Astrocyte of the spinal cord (primary cell): Measurements from ENCODE around the gene UPK3B.
"Not testable (repeated sequence)": the region's sequence is repeated elsewhere in the genome, so short reads cannot be mapped to it uniquely, and the experiment has no call there.

Source experiments
- DNase-seq: peaks from one replicate; pipeline ENCODE4 v3.0.0; 2011; ENCODE audit warnings: low read depth, low spot score
- H3K4me3 ChIP-seq: 2 replicates; pipeline ENCODE4 v1.5.1; 2011; ENCODE audit warnings: low read depth, mild to moderate bottlenecking, low read length, moderate library complexity
- in situ Hi-C: cut with HindIII; loops from 2 replicates; pipeline ENCODE4 v1.10.0; 2017; ENCODE audit warnings: low sequenced_read_pairs

Gene UPK3B

GRCh38 chr7:76565001-76565400, 54.6 kb downstream of the UPK3B start:
- in situ Hi-C loops, H3K4me3 ChIP-seq, DNase-seq: not testable (repeated sequence)
